HG03469 (cell line): ENCODE measurements around the gene CTSW.

Experiments used
- ATAC-seq: cut with Tn5 transposase; IDR thresholded peaks from one replicate; pipeline ENCODE4 v1.9.1; 2021; ENCODE audit warnings: mild to moderate bottlenecking, moderate library complexity, moderate number of reproducible peaks; ENCODE audit not compliant: unreplicated experiment

Gene CTSW

GRCh38 chr11:65921876-65922275 lies 42.2 kb downstream of the CTSW start:
- ATAC-seq, result no peak

GRCh38 chr11:65922565-65922964 lies 42.9 kb downstream of the CTSW start:
- ATAC-seq, result no peak

GRCh38 chr11:65925397-65925796 lies 45.8 kb downstream of the CTSW start:
- no peak for ATAC-seq

GRCh38 chr11:65927904-65928397 lies 48.3 kb downstream of the CTSW start:
- no peak for ATAC-seq

- ATAC-seq, result no peak
These were observed 49.0 kb downstream of the CTSW start for GRCh38 chr11:65928667-65929066.

GRCh38 chr11:65931773-65932557 lies 52.3 kb downstream of the CTSW start:
- no peak for ATAC-seq

GRCh38 chr11:65932558-65932919 lies 52.9 kb downstream of the CTSW start:
- no peak for ATAC-seq
